GM18502 (cell line): ENCODE results near the gene PDGFRA.

Experiments used
- ATAC-seq: cut with Tn5 transposase; IDR thresholded peaks from one replicate; pipeline ENCODE4 v1.9.1; 2021; ENCODE audit warnings: mild to moderate bottlenecking; ENCODE audit not compliant: unreplicated experiment, poor library complexity

Gene PDGFRA

GRCh38 chr4:54228961-54229501 lies at the start of gene PDGFRA:
Gene PDGFRA, plus strand, starts transcription at chr4:54229293. Its CDS starts 29,476 bp downstream, at chr4:54258769.
- no peak for ATAC-seq

- ATAC-seq, result no peak
Measured at GRCh38 chr4:54184581-54184980, 44.5 kb upstream of the PDGFRA start.

- ATAC-seq, result no peak
Measured at GRCh38 chr4:54185044-54185780, 43.9 kb upstream of the PDGFRA start.

GRCh38 chr4:54185866-54186265 lies 43.2 kb upstream of the PDGFRA start:
- no peak for ATAC-seq

- ATAC-seq, result no peak
Measured at GRCh38 chr4:54186371-54186770, 42.7 kb upstream of the PDGFRA start.

GRCh38 chr4:54187148-54187547 lies 41.9 kb upstream of the PDGFRA start:
- ATAC-seq, result no peak

- ATAC-seq, result no peak
Measured at GRCh38 chr4:54189140-54189539, 40.0 kb upstream of the PDGFRA start.

- ATAC-seq, result no peak
Measured at GRCh38 chr4:54192811-54193210, 36.3 kb upstream of the PDGFRA start.

GRCh38 chr4:54197926-54198325 lies 31.2 kb upstream of the PDGFRA start:
- no peak for ATAC-seq

- ATAC-seq, result no peak
Measured at GRCh38 chr4:54199919-54200318, 29.2 kb upstream of the PDGFRA start.

- no peak for ATAC-seq
Measured at GRCh38 chr4:54209617-54210016, 19.5 kb upstream of the PDGFRA start.

- ATAC-seq, result no peak
Measured at GRCh38 chr4:54213001-54213400, 16.1 kb upstream of the PDGFRA start.

- ATAC-seq, result no peak
Measured at GRCh38 chr4:54213761-54214160, 15.3 kb upstream of the PDGFRA start.

GRCh38 chr4:54215379-54216077 lies 13.6 kb upstream of the PDGFRA start:
- no peak for ATAC-seq

- ATAC-seq, result peak; percentile 81
Measured at GRCh38 chr4:54217642-54218495, 11.2 kb upstream of the PDGFRA start.

GRCh38 chr4:54218736-54219135 lies 10.4 kb upstream of the PDGFRA start:
- ATAC-seq, result no peak

GRCh38 chr4:54224996-54225597 lies 4.0 kb upstream of the PDGFRA start:
- ATAC-seq, result no peak

GRCh38 chr4:54225598-54226403 lies 3.3 kb upstream of the PDGFRA start:
- no peak for ATAC-seq
